Adrenal gland (tissue), 5 donors: Measurements from ENCODE around the gene INPP5A.

Source experiments
- CTCF ChIP-seq, 6 experiments: fragments of 450-650 bp in 4 of 6; fragments of 200-600 bp in 2 of 6; sonication (generic) in 1 of 6; IDR thresholded peaks; 1 replicate in 5 of 6; 2 replicates in 1 of 6; pipeline versions ENCODE4 v1.5.1 to v1.8.0; 2016 to 2021; ENCODE audit warnings: antibody characterized with exemption in 6 of 6, mild to moderate bottlenecking in 2 of 6, moderate library complexity in 1 of 6
- POLR2A ChIP-seq, 2 donors: fragments of 450-650 bp; IDR thresholded peaks; one replicate each; pipeline ENCODE4 v1.6.1; 2017; ENCODE audit warnings: antibody characterized with exemption in 2 of 2, mild to moderate bottlenecking in 2 of 2, moderate library complexity in 1 of 2
- donor health status: DM: no; HTN: no; CAD: no.

DNA sequence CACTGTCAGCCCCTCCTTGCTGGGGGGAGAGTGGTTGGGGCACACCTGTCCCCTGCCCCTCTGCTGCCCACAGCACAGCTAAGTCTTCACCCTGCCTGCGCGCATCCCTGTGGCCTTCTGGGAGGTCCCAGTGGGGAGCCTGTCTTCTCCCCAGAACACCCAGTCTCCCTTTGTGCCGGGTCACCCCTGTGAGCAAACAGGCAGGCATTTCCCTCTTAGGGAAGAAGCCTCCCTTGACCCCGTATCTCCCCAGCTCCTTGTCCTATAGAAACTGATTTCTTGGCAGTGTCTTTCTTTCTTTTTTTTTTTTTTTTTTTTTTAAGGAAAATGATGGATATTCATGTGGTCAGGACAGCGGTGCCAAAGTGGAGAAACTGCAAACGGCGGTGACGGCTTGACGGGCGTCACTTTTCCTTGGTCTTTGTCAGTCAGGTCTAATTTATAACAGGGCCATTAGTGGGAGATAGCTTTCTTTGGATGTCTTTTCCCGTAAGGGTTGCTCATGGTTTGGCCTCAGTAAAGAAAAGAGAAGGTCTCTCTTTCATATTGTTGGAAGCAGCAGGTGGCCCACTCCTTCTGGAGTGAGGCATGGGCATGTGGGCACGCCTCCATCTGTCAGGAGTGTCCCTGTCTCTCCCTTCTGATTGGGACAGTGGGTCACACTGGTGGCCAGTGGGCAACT lies 133.1 kb downstream of the INPP5A start:
- TF ChIP-seq POLR2A (IDR thresholded peaks at IDR 0.05) (no peak), CTCF (IDR thresholded peaks at IDR 0.05) (no peak)
